GM21367 (cell line): ENCODE measurements around the gene REM2.
"Not testable (repeated sequence)": the region's sequence is repeated elsewhere in the genome, so short reads cannot be mapped to it uniquely, and the experiment has no call there.

ENCODE experiments used
- ATAC-seq: cut with Tn5 transposase; IDR thresholded peaks from one replicate; pipeline ENCODE4 v1.9.1; 2021; ENCODE audit not compliant: unreplicated experiment

REM2 gene

DNA sequence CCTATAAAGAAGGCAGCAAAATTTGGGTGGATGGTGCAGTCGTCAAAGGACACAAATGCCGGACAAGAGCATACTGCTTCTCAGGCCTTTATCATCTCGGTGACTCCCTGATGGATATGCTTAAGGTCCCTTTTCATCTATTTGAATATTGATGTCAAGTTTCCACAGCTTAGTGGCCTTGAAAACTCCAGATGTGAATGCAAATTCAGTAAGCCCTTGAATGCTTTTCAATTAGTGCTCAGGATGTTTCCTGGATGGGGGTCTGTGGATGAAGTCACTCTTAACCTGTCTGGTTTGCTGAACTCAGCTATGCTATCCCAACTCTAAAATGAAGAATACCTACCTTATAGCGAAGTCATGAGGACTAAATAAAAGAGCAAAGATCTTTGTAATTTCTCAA lies 10.7 kb downstream of the REM2 start:
- ATAC-seq: no peak

DNA sequence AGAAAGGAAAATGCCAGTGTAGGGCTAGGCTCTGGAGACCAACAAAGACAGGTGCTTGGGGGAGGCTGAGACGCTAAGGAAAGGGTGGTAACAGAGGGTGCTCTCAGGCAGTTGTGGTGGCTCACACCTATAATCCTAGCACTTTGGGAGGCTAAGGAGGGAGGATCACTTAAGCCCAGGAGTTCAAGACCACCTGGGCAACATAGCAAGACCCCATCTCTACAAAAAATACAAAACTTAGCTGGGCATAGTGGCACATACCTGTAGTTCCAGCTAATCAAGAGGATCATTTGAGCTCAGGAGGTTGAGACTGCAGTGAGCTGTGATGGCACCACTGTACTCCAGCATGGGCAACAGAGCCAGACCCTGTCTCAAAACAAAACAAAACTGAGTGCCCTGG lies 12.4 kb downstream of the REM2 start:
- no peak for ATAC-seq

DNA sequence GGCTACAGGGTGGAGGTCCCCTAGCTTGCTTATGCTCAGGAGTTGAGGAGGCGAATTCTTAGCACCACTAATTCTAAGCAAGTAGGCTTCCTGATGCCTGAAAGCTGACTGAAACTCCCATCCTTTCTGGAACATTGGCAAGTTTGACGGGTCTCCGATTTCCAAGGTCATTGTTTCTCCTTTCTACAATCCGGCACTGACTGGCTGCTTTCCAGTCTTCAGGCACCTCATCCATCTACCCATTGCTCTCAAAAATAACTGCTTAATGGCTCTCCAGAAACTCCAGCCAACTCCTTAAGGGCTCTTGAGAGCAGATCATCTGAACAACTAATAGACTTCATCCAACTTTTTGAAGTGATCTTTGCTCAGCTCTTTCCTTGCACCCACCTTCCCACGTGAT lies 13.3 kb downstream of the REM2 start:
- no peak for ATAC-seq

DNA sequence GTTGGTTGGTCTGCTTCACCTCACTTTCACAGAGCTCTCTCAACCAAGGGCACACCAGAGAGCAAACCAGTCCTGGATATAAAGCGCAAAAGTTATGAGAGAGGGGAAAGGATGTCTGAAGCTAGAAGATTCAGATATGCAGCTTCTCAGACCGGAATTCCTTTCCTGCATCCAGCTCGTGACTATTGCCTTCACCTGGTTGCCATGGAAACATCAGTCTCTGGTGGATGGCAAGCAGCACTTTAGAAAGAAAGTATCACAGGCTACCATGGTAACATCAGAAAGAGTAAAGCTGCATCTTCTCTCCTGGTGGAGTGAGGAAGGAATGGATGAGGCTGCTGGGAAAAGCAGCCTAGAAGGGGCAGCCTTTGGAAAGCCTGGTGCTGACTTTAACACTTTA lies 13.7 kb downstream of the REM2 start:
- no peak for ATAC-seq

GRCh38 chr14:22897357-22897756 lies 14.3 kb downstream of the REM2 start:
- no peak for ATAC-seq

- ATAC-seq: no peak
Measured at GRCh38 chr14:22898302-22899090, 15.5 kb downstream of the REM2 start.

GRCh38 chr14:22900081-22900799 lies 17.2 kb downstream of the REM2 start:
- ATAC-seq: no peak

GRCh38 chr14:22901799-22902198 lies 18.8 kb downstream of the REM2 start:
- ATAC-seq: no peak

DNA sequence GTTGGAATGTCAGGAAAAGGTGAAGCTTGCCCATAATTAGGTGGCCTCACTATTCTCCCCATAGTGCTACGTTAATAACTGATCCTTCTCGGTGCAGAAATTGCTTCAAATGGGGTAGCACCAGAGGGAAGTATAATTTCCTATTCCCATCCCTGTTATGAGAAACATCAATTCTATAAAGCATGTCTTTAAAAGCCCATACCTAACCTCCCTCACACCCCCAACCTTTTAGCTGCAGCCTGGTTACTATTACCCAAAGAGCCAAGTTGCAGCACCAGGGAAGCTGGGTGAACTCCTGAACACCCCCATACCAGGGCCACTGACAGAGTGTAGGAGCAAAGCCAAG lies 20.7 kb downstream of the REM2 start:
- no peak for ATAC-seq

DNA sequence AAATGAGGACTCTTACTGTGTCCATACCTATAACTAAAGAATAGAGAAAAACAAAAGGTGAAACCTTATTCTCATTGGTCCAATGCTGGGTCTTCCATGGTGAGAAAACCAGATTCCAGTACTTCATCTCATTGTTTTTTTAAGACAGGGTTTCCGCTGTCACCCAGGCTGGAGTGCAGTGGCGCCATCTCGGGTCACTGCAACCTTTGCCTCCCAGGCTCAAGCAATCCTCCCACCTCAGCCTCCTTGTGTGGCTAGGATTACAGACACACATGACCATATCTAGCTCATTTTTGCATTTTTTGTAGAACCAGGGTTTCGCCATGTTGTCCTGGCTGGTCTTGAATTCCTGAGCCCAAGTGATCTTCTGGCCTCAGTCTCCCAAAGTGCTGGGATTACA lies 22.6 kb downstream of the REM2 start:
- ATAC-seq: no peak

DNA sequence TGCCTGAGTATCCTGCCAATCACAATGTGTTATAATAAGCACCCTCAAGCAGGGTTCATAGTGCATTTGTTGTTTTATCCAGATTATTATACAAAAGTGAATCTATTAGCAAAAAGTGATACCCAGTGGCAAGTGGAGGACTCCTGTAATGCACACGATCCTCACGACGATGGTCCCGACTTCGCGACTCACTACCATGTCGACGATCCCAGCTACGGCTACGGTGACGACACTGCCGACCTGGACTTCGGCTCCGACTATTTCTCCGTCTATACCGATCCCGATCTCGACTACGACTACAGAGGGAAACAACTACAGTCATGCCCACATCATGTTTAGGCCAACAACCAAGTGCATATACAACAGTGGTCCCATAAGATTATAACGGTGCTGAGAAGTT lies 23.1 kb downstream of the REM2 start:
- no peak for ATAC-seq

DNA sequence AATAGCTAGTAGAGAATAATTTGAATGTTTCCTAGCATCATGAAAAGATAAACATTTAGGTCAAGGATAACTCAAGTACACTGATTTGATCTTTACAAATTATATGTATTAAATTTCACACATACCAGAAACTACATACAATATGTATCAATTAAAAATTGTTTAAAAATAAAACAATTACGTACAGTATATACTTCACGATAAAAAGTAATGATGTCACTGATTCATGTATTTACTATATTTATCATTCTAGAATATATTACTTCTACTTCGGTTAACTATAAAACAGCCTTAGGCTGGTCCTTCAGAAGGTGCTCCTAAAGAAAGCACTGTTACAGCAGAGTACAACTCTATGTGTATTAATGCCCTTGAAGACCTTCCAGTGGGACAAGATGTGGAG lies 24.4 kb downstream of the REM2 start:
- ATAC-seq: no peak

- no peak for ATAC-seq
Measured at GRCh38 chr14:22908601-22909000, 25.6 kb downstream of the REM2 start.

DNA sequence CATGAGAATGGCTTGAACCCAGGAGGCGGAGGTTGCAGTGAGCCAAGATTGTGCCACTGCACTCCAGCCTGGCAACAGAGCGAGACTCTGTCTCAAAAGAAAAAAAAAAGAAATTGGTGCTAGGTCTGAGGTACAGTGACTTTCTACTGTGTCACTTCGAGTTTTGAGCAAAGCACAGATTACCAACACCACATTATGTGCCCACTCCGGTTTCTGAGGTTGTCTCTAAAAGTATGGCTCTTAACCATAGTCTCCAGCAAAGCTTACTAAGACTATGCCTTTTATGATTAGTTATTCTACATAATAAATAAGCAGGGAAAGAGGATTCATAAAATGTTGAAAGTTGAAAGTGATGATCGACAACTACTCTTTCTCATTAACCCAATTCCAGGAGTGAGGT lies 27.9 kb downstream of the REM2 start:
- ATAC-seq: no peak

DNA sequence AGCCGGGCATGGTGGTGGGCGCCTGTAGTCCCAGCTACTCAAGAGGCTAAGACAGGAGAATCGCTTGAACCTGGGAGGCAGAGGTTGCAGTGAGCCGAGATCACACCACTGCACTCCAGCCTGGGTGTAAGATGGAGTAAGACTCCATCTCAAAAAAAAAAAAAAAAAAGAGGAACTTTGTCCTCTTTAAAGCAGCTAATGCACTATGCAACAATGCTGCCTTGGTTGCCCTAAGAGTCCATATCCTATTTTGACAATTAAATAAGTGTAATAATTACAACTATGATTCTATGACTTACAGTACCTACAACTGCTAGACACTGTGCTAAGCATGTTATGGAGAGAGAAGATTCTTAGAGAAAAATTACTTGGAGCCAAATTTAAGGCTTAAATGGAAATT lies 31.8 kb downstream of the REM2 start:
- ATAC-seq: not testable (repeated sequence)

- ATAC-seq: no peak
Measured at GRCh38 chr14:22915886-22916521, 33.0 kb downstream of the REM2 start.

GRCh38 chr14:22918804-22919600 lies 36.0 kb downstream of the REM2 start, which contains the start of gene RBM23:
TSS of gene RBM23 (minus strand) at chr14:22919149.
- ATAC-seq: peak; percentile 84

DNA sequence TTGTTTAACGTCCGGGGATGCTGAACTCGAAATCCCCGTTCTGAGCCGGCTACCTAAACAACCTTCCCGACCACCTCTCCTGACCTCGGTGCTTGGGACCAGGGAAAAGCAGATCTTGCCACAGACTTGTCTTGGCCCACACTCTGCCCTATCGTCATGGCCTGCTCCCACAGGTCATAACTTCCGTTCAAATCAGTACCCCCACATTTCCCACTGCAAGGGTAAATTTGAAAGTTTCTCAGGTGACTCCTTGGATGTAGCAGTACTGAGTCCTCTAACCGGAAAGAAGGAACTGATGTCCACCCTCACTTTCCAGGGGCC lies 36.5 kb downstream of the REM2 start:
- peak; percentile 5 for ATAC-seq

- ATAC-seq: no peak
Measured at GRCh38 chr14:22920697-22921096, 37.7 kb downstream of the REM2 start.

GRCh38 chr14:22922294-22922693 lies 39.3 kb downstream of the REM2 start:
- ATAC-seq: no peak

GRCh38 chr14:22923746-22924145 lies 40.7 kb downstream of the REM2 start:
- ATAC-seq: no peak
